ENCODE data around the gene CISTR.

CISTR gene

GRCh38 chr12:53761306-53761705, 9.5 kb upstream of the CISTR start:
- DNase-seq, result no peak

- DNase-seq, result no peak
Measured at GRCh38 chr12:53759261-53759660, 7.5 kb upstream of the CISTR start.

- no peak for DNase-seq
Measured at GRCh38 chr12:53758730-53759103, 6.9 kb upstream of the CISTR start.

GRCh38 chr12:53758081-53758729, 6.4 kb upstream of the CISTR start:
- DNase-seq, result no peak

- peak; percentile 17 for DNase-seq
Measured at GRCh38 chr12:53757101-53757770, 5.5 kb upstream of the CISTR start.

- DNase-seq, result no peak
Measured at GRCh38 chr12:53756300-53757100, 4.7 kb upstream of the CISTR start.

- no peak for DNase-seq
Measured at GRCh38 chr12:53755893-53756292, 4.1 kb upstream of the CISTR start.

- no peak for DNase-seq
Measured at GRCh38 chr12:53755451-53755891, 3.7 kb upstream of the CISTR start.

- no peak for DNase-seq
Measured at GRCh38 chr12:53754633-53755264, 3.0 kb upstream of the CISTR start.

GRCh38 chr12:53754188-53754585, 2.4 kb upstream of the CISTR start:
- DNase-seq, result no peak

- no peak for DNase-seq
Measured at GRCh38 chr12:53752621-53753020, 842 bp upstream of the CISTR start.

GRCh38 chr12:53752192-53752601, 418 bp upstream of the CISTR start:
- DNase-seq, result no peak

GRCh38 chr12:53750812-53751335, 905 bp downstream of the CISTR start:
- DNase-seq, result peak; percentile 24

GRCh38 chr12:53749986-53750811, 1.6 kb downstream of the CISTR start:
- DNase-seq, result no peak

- no peak for DNase-seq
Measured at GRCh38 chr12:53748072-53748840, 3.5 kb downstream of the CISTR start.

GRCh38 chr12:53747095-53747494, 4.7 kb downstream of the CISTR start:
- no peak for DNase-seq

GRCh38 chr12:53746592-53747092, 5.1 kb downstream of the CISTR start:
- DNase-seq, result peak; percentile 70

- DNase-seq, result no peak
Measured at GRCh38 chr12:53744751-53745150, 7.0 kb downstream of the CISTR start.

GRCh38 chr12:53744130-53744441, 7.7 kb downstream of the CISTR start:
- no peak for DNase-seq

- DNase-seq, result peak; percentile 22
Measured at GRCh38 chr12:53743266-53744129, 8.3 kb downstream of the CISTR start.

Data from NCI-H1417 treated with DMSO at 0.1 percent for 48 hours (cell line).